ENCODE measurements around the gene ACSM4.

ACSM4 gene

DNA sequence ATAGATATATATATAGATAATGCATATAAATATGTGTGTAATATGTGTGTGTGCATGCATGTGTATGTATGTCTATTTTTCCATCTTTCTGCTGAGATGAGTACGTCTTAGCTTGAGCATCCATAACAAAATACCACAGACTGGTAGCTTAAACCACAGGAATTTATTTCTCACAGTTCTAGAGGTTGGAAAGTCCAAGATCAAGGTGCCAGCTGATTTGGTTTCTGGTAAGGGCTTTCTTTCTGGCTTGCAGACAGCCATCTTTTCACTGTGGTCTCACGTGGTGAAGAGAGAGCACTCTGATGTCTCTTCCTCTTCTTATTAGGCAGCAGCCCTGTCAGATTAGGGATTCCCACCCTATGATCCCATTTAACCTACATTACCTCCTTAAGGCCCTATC, 47.3 kb downstream of the ACSM4 start:
- TF ChIP-seq, protein P1, sequence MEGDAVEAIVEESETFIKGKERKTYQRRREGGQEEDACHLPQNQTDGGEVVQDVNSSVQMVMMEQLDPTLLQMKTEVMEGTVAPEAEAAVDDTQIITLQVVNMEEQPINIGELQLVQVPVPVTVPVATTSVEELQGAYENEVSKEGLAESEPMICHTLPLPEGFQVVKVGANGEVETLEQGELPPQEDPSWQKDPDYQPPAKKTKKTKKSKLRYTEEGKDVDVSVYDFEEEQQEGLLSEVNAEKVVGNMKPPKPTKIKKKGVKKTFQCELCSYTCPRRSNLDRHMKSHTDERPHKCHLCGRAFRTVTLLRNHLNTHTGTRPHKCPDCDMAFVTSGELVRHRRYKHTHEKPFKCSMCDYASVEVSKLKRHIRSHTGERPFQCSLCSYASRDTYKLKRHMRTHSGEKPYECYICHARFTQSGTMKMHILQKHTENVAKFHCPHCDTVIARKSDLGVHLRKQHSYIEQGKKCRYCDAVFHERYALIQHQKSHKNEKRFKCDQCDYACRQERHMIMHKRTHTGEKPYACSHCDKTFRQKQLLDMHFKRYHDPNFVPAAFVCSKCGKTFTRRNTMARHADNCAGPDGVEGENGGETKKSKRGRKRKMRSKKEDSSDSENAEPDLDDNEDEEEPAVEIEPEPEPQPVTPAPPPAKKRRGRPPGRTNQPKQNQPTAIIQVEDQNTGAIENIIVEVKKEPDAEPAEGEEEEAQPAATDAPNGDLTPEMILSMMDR (IDR thresholded peaks at IDR 0.05; ENCODE audit: low read depth, low read length), result no peak
- H3K4me3 ChIP-seq (replicated peaks in 1 of 2; ENCODE audit: low read depth in 2 of 2, low read length in 2 of 2), result no peak overlapping the region
- DNase-seq (ENCODE audit: low read depth in 2 of 2), result no peak

DNA sequence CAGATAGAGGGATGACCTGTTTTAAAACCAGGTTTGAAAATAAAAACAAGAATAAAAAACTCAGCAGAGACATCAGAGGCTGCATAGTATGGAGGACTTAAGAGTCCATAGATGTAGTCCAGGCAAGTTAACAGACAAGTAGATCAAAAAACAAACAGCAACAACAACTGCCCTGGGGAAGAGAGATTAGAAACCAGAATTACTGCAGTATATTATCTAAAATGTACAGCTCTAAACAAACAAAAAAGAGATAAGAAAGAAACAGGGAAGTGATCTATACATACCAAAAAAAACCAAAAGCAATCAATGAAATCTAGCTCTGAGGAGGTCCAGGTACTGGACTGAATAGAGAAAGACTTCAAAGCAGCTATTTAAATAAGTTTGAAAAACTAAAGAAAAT, 48.8 kb downstream of the ACSM4 start:
- TF ChIP-seq, protein P1 (IDR thresholded peaks at IDR 0.05; ENCODE audit: low read depth, low read length), result no peak
- DNase-seq (ENCODE audit: low read depth in 2 of 2), result no peak
- H3K4me3 ChIP-seq (replicated peaks in 1 of 2; ENCODE audit: low read depth in 2 of 2, low read length in 2 of 2), result no peak overlapping the region

DNA sequence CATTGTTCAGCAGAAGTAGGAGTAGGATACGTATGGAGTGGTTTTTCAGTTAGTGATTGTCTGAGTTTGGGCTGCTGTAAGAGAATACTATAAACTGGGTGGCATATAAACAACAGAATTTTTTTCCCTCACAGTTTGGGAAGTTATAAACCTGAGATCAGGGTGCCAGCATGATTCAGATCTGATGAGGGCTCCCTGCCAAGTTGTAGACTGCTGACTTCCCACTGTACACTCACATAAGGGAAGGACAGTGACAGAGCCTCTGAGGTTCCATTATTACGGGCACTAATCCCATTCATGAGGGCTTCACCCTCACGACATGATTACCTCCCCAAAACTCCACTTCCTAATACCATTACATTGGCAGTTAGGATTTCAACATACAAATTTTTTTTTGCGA, 50.7 kb downstream of the ACSM4 start:
- TF ChIP-seq, protein P1 (IDR thresholded peaks at IDR 0.05; ENCODE audit: low read depth, low read length), result no peak
- DNase-seq (ENCODE audit: low read depth in 2 of 2), result peak in 1 of 2 donors; percentile 25

DNA sequence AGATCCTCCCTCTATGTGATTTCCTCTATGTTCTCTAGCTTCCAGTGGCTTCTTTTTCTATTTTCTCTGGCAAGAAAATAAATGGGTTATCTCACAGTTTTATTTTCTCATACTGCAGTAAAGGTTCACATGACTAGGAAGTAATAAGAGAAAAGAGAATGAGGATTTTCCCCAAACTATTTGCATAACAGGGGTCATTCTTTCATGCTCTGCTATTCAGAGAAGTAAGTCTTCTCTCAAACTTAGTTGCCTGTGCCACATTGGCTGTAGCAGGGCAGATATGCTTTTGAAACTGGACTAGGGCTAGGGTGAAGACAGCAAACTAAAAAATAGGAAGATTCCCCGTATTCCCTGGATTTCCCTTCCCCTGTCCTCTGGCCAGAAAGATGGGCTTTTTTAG, 57.4 kb downstream of the ACSM4 start:
- no peak overlapping the region for H3K4me3 ChIP-seq (replicated peaks in 1 of 2; ENCODE audit: low read depth in 2 of 2, low read length in 2 of 2)
- DNase-seq (ENCODE audit: low read depth in 2 of 2), result no peak
- TF ChIP-seq, protein P1 (IDR thresholded peaks at IDR 0.05; ENCODE audit: low read depth, low read length), result no peak

More for the DNA sequence above, 50.7 kb downstream of the ACSM4 start:
- no peak overlapping the region for H3K4me3 ChIP-seq (replicated peaks in 1 of 2; ENCODE audit: low read depth in 2 of 2, low read length in 2 of 2)

DNA sequence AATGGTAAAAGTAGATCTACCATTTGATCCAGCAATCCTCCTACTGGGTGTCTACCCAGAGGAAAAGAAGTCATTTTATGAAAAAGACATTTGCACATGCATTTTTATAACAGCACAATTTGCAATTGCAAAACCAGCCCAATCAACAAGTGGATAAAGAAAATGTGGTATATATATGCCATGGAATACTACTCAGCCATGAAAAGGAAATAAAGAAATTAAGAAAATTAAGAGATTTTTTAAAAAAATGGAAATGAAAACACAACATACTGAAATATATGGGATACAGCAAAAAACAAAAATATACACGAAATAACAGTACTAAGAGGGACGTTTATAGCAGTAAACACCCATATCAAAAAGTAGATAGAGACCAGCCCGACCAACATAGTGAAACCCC, 58.9 kb downstream of the ACSM4 start:
- H3K4me3 ChIP-seq (replicated peaks in 1 of 2; ENCODE audit: low read depth in 2 of 2, low read length in 2 of 2), result no peak overlapping the region
- DNase-seq (ENCODE audit: low read depth in 2 of 2), result no peak
- TF ChIP-seq, protein P1 (IDR thresholded peaks at IDR 0.05; ENCODE audit: low read depth, low read length), result no peak

DNA sequence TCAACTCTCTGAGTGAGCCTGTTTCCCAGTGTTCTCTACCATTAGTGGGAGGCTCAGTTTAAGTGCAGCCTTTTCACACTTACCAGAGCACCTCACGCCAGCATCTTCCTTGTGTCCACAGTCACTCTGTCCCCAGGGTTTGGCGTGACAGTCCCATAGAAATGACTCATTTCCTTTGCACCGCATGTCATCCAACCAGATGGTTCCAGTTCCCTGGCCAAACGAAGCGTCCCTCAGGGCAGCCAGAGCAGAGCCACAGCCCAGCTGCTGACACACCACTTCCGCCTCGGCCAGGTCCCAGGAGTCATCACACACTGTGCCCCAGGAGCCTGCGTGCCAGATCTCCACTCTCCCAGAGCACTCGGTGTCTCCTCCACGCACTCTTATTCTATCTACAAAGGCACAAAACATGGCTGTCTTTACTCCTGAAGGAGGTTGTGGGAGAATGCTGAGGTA, 65.4 kb downstream of the ACSM4 start:
- TF ChIP-seq, protein P1 (IDR thresholded peaks at IDR 0.05; ENCODE audit: low read depth, low read length), result no peak
- DNase-seq (ENCODE audit: low read depth in 2 of 2), result peak; percentile 2 to 60
- H3K4me3 ChIP-seq (replicated peaks in 1 of 2; ENCODE audit: low read depth in 2 of 2, low read length in 2 of 2), result no peak overlapping the region

DNA sequence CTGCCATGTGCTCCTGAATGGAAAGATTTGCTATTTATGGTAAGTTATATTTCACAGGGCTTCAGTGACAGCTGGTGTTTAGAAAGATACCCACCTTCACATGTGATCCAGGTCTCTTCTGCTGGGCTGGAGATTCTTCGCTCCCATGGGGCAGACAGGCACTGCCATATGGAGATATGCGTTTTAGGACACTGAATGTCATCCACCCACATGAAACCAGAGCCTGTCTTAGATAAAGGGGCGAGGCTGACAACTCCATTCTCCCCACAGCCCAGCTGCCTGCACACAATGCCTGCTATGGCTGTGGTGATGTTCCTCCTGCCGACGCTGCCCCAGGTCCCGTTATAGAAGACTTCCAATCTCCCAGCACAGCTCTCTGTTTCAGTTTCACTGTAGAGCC, 69.4 kb downstream of the ACSM4 start:
- no peak for DNase-seq (ENCODE audit: low read depth in 2 of 2)
- H3K4me3 ChIP-seq (replicated peaks in 1 of 2; ENCODE audit: low read depth in 2 of 2, low read length in 2 of 2), result no peak overlapping the region
- TF ChIP-seq, protein P1 (IDR thresholded peaks at IDR 0.05; ENCODE audit: low read depth, low read length), result no peak
